ENCODE results near the gene OR8D1. TPM values are rescaled to one million over a fixed set of nuclear protein-coding genes. Genes with fewer than 3 reads are reported as not detected.

The OR8D1 gene
- not detected in 2 replicates for total RNA-seq

GRCh38 chr11:124313849-124314248 lies at the start of gene OR8D1:
OR8D1 (minus strand) TSS chr11:124313949; CDS start chr11:124310766, 3,183 bp downstream.

DNA sequence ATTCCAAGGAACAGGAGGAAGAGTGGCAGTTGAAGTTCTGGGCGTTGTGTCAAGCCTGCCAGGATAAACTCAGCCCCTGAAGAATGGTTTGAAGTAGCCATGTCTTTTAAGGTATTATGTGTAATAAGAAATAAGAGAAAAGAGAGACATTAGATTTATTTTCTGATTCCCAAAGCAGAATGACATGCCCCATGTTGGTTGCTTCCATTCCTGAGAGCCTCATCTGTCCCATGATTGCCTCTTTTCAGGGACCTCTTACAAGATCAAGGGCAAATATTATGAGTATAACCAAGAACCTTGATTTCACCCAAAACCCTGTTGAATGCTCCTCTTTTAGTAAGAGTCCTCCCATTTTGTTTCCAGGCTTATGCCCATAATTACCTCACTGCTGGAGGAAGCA lies 6.3 kb upstream of the OR8D1 start, which contains the start of gene OR8D2:
Gene OR8D2, minus strand, starts transcription at position 101 of the 400 bp plus-strand sequence. Its CDS starts 0 bp downstream, at position 101.

GRCh38 chr11:124256076-124256475 lies 57.7 kb downstream of the OR8D1 start, which contains the start of gene OR8G5:
OR8G5 (plus strand) TSS chr11:124256376; CDS start chr11:124264932, 8,556 bp downstream.

Other genes starting within 250 kb of the OR8D1 start
- gene VWA5A, start 198.5 kb downstream of the OR8D1 start, total RNA-seq, result 30.8 and 33.3 TPM in 2 replicates
- gene OR10D3, start 130.6 kb downstream of the OR8D1 start, total RNA-seq, result not detected in 2 replicates
- 0.17 TPM in 1 of 2 replicates, not detected in the other for gene OR8G1, start 72.9 kb downstream of the OR8D1 start, total RNA-seq
- gene OR8G5, start 57.6 kb downstream of the OR8D1 start, total RNA-seq, result not detected in 2 replicates
- not detected in 2 replicates for gene OR8D2, start 6.2 kb upstream of the OR8D1 start, total RNA-seq
- gene OR8B2, start 70.5 kb upstream of the OR8D1 start, total RNA-seq, result not detected in 2 replicates
- not detected in 2 replicates for gene OR8B3, start 85.1 kb upstream of the OR8D1 start, total RNA-seq
- not detected in 2 replicates for gene OR8B4, start 110.9 kb upstream of the OR8D1 start, total RNA-seq
- gene OR8B8, start 131.7 kb upstream of the OR8D1 start, total RNA-seq, result not detected in 2 replicates
- not detected in 2 replicates for gene OR8B12, start 229.7 kb upstream of the OR8D1 start, total RNA-seq